GM12878 (cell line): ENCODE measurements around the gene SH2B3. TPM values are rescaled to one million over a fixed set of nuclear protein-coding genes. Genes with fewer than 3 reads are reported as not detected.

Experiments
- ATAC-seq: fragments of 200-7000 bp; cut with Tn5 transposase; 3 replicates; pipeline ENCODE4 v1.9.1; 2020; ENCODE audit warnings: mild to moderate bottlenecking, moderate library complexity
- BruUV-seq: library from RNA; stranded (reverse); fragments of 400-500 nt; replicated peaks from 2 replicates; lab custom pipeline; 2021; lab: Mats Ljungman, UMichigan
- CTCF ChIA-PET: fragments of 300-600 bp; sonication (Branson Sonifier 250); formaldehyde crosslinking; extraction: SDS; loops from one replicate; lab custom pipeline; 2021; ENCODE audit warnings: inconsistent platforms; lab: Yijun Ruan, JAX
- POLR2A ChIA-PET: fragments of 350-600 bp; formaldehyde crosslinking; extraction: SDS; loops from one replicate; lab custom pipeline; 2021; ENCODE audit warnings: inconsistent platforms; lab: Charles Lee
- RAD21 ChIA-PET: fragments of 300-600 bp; sonication (Branson Sonifier 250); formaldehyde crosslinking; loops from one replicate; lab custom pipeline; 2023; ENCODE audit warnings: antibody characterized with exemption; ENCODE audit not compliant: unreplicated experiment; lab: Charles Lee
- SMC1A ChIA-PET: fragments of 300-600 bp; sonication (Branson Sonifier 250); formaldehyde crosslinking; loops from one replicate; lab custom pipeline; 2023; ENCODE audit not compliant: unreplicated experiment, uncharacterized antibody; lab: Charles Lee
- DNase-seq: peaks from one replicate; pipeline ENCODE4 v3.0.0-alpha.2; 2011; ENCODE audit warnings: low read depth, low spot score
- FAIRE-seq: peaks from 3 replicates; lab custom pipeline; 2011; peaks lifted over from hg19 to GRCh38; lab: Jason Lieb, UNC
- H2AFZ ChIP-seq: 2 replicates; pipeline ENCODE4 v1.6.0; 2011; ENCODE audit warnings: low read depth, low read length, control low read depth; ENCODE audit not compliant: control insufficient read depth
- H3K27ac ChIP-seq: 2 replicates; pipeline ENCODE4 v1.5.1; 2011; ENCODE audit warnings: control low read depth; ENCODE audit not compliant: control insufficient read depth, insufficient read depth
- H3K27me3 ChIP-seq, 2 experiments: replicated peaks in 1 of 2; 2 replicates each; pipeline versions ENCODE4 v1.6.0 to v1.6.1; 2011; ENCODE audit warnings: low read length in 1 of 2; ENCODE audit not compliant: control insufficient read depth in 2 of 2, insufficient read depth in 2 of 2
- H3K36me3 ChIP-seq, 2 experiments: 2 replicates each; pipeline ENCODE4 v1.5.1; 2011; ENCODE audit warnings: low read length in 1 of 2; ENCODE audit not compliant: control insufficient read depth in 2 of 2, insufficient read depth in 2 of 2
- H3K4me1 ChIP-seq: 2 replicates; pipeline ENCODE4 v1.6.1; 2011; ENCODE audit warnings: mild to moderate bottlenecking, low read length, moderate library complexity, mixed read lengths; ENCODE audit not compliant: control insufficient read depth, insufficient read depth
- H3K4me2 ChIP-seq: 2 replicates; pipeline ENCODE4 v1.6.0; 2011; ENCODE audit warnings: control low read depth; ENCODE audit not compliant: control insufficient read depth, insufficient read depth
- H3K4me3 ChIP-seq: fragments of 200-600 bp; sonication (generic); 2 replicates; pipeline ENCODE4 v1.5.1; 2016
- H3K79me2 ChIP-seq: 2 replicates; pipeline ENCODE4 v1.6.0; 2011; ENCODE audit warnings: low read length; ENCODE audit not compliant: control insufficient read depth, insufficient read depth
- H3K9ac ChIP-seq: 2 replicates; pipeline ENCODE4 v1.8.0; 2011; ENCODE audit warnings: low read length, control low read depth, mixed read lengths; ENCODE audit not compliant: control insufficient read depth, insufficient read depth
- H3K9me3 ChIP-seq: replicated peaks from 3 replicates; pipeline ENCODE4 v1.5.1; 2011; ENCODE audit warnings: mild to moderate bottlenecking, low read length; ENCODE audit not compliant: control insufficient read depth, insufficient read depth
- H4K20me1 ChIP-seq: 2 replicates; pipeline ENCODE4 v1.6.0; 2011; ENCODE audit not compliant: control insufficient read depth, insufficient read depth
- ATF7 ChIP-seq: fragments of 450-650 bp; IDR thresholded peaks from 2 replicates; pipeline ENCODE4 v1.6.1; 2016; ENCODE audit warnings: low read depth, mild to moderate bottlenecking
- BACH1 ChIP-seq: fragments of 450-650 bp; IDR thresholded peaks from 2 replicates; pipeline ENCODE4 v1.6.1; 2017; ENCODE audit warnings: mild to moderate bottlenecking, borderline replicate concordance
- BRCA1 ChIP-seq: IDR thresholded peaks from 2 replicates; pipeline ENCODE4 v1.6.1; 2011; ENCODE audit warnings: low read depth, low read length, improper control_type of control experiment
- EGR1 ChIP-seq, 2 experiments: IDR thresholded peaks; 1 replicate in 1 of 2; 2 replicates in 1 of 2; pipeline ENCODE4 v1.6.1; 2011 to 2012; ENCODE audit warnings: low read depth in 2 of 2, low read length in 2 of 2, borderline replicate concordance in 1 of 2, mild to moderate bottlenecking in 1 of 2, moderate library complexity in 1 of 2
- FOXK2 ChIP-seq: fragments of 450-650 bp; IDR thresholded peaks from 2 replicates; pipeline ENCODE4 v1.6.1; 2017; ENCODE audit warnings: mild to moderate bottlenecking, moderate library complexity
- JUNB ChIP-seq: IDR thresholded peaks from 2 replicates; pipeline ENCODE4 v1.6.1; 2016; ENCODE audit warnings: antibody characterized with exemption, mild to moderate bottlenecking
- MXI1 ChIP-seq: fragments of 150-350 bp; IDR thresholded peaks from 2 replicates; pipeline ENCODE4 v1.6.1; 2011; ENCODE audit warnings: low read depth, mild to moderate bottlenecking, inconsistent platforms, low read length, improper control_type of control experiment
- NR2C1 ChIP-seq: fragments of 450-650 bp; IDR thresholded peaks from 2 replicates; pipeline ENCODE4 v1.6.1; 2017; ENCODE audit warnings: antibody characterized with exemption, mild to moderate bottlenecking, moderate library complexity
- RAD51 ChIP-seq: fragments of 450-650 bp; IDR thresholded peaks from 2 replicates; pipeline ENCODE4 v1.6.1; 2016; ENCODE audit warnings: moderate library complexity, mild to moderate bottlenecking, inconsistent platforms
- TAF1 ChIP-seq: IDR thresholded peaks from 2 replicates; pipeline ENCODE4 v1.6.1; 2011; ENCODE audit warnings: mild to moderate bottlenecking, low read depth, low read length, borderline replicate concordance
- TBL1XR1 ChIP-seq: IDR thresholded peaks from 2 replicates; pipeline ENCODE4 v1.6.1; 2012; ENCODE audit warnings: low read depth, low read length, improper control_type of control experiment
- YBX1 ChIP-seq: fragments of 450-650 bp; IDR thresholded peaks from 2 replicates; pipeline ENCODE4 v1.6.1; 2016; ENCODE audit warnings: antibody characterized with exemption
- ZNF217 ChIP-seq: fragments of 450-650 bp; IDR thresholded peaks from 2 replicates; pipeline ENCODE4 v1.6.1; 2017; ENCODE audit warnings: antibody characterized with exemption, mild to moderate bottlenecking
- WGBS: methylation state at CpG from one replicate; pipeline ENCODE4 v1.1.6; 2016; ENCODE audit warnings: low lambda C conversion rate; ENCODE audit not compliant: insufficient replicate concordance, insufficient coverage; ENCODE audit errors: missing lambda C conversion rate; 5-methylcytosine and 5-hydroxymethylcytosine counted together
- in situ Hi-C: fragments of 300-500 bp; cut with MboI; formaldehyde crosslinking; loops from 9 replicates; pipeline ENCODE4 v1.14.3; 2018; ENCODE audit warnings: mixed read lengths
- intact Hi-C: fragments of 100-400 bp; cut with micrococcal nuclease; formaldehyde crosslinking; loops from one replicate; pipeline ENCODE4 v1.14.2; 2022; ENCODE audit not compliant: unreplicated experiment
- polyA plus RNA-seq, 11 experiments: library from polyadenylated mRNA; depleted of rRNA in 4 of 11; unstranded in 6 of 11; stranded (reverse) in 5 of 11; fragments of >200 nt; fragmentation: Nextera tagmentation in 4 of 11; fragmentation: Illumina TruSeq in 1 of 11; extraction: Ambion mirVana in 4 of 11; extraction: Trizol in 1 of 11; gene quantifications; 1 replicate in 1 of 11; 2 replicates in 10 of 11; pipeline versions ENCODE4 v1.2.1 to v1.2.3, GENCODE V29; 2011 to 2016; ENCODE audit warnings: inconsistent platforms in 2 of 11, missing spikeins in 2 of 11, low read depth in 1 of 11
- total RNA-seq, 4 experiments: library from RNA; depleted of rRNA in 3 of 4; stranded (reverse); fragments of >200 nt in 3 of 4; fragmentation: Illumina TruSeq in 1 of 4; extraction: Trizol in 1 of 4; gene quantifications; 2 replicates each; pipeline versions ENCODE4 v1.2.1 to v1.2.3, GENCODE V29; 2013 to 2021
- TF ChIP-seq, protein P1 (sequence below): fragments of 450-650 bp; formaldehyde crosslinking; IDR thresholded peaks from 2 replicates; pipeline ENCODE4 v1.5.0; 2022; ENCODE audit warnings: mild to moderate bottlenecking, missing genetic modification characterization
- TF ChIP-seq, protein P2 (sequence below): IDR thresholded peaks from 2 replicates; pipeline ENCODE4 v1.6.1; 2012; ENCODE audit warnings: improper control_type of control experiment, low read depth, low read length; ENCODE audit not compliant: insufficient replicate concordance

The SH2B3 gene
- total and polyA plus RNA-seq, 10 of the 15 experiments (the other 5 are each of a cell fraction or from before 2014, with no cell fraction given): 5.8 to 46.4 (median 23.3) TPM

DNA sequence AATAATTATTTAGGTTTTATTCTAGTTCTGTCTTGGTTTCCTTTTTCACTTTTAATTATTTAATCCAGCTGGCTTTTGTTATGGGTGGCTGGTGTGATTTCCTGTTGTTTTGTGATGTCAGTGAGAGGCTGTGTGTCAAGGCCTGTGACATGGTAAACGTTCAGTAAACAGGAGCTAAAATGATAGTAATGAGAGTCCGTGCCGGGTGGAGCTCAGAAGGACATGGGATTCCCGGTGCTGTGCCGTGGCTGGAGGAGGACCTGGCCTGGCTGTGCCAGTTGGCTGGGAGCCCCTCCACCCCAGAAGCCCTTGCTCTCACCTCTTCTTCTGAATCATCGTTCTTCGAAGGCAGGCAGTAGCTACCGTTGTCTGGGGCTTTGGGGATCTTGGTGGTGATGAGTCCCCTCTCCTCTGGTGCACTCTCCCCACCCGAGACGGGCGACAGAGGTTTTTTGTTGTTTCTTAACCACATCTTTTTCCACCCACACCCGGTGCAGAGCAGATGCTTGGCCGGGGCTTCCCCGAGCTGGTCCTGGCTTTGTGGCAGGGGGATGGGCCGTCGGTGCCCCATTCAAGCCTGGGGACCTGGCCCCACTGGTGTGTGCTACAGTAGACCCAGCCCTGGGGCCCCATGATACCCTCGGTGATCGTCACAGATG lies 29.1 kb downstream of the SH2B3 start:
- Histone ChIP-seq H4K20me1 (no peaks in the 10 kb centered on the region; the same call in 1 of the 2 replicates), H3K9me3 (no peaks in the 10 kb centered on the region), H3K79me2 (peaks cover 93% of the 10 kb centered on the region), H3K4me2 (peak overlapping the region; percentile 80), H3K4me3 (peak overlapping the region; percentile 65), H3K9ac (peak overlapping the region; percentile 64), H3K4me1 (peaks cover 91% of the 10 kb centered on the region), H2AFZ (peak overlapping the region; percentile 28; the same call in 1 of the 2 replicates), H3K27ac (peak overlapping the region; percentile 95), H3K27me3 (no peaks in the 10 kb centered on the region), H3K36me3 (peaks cover 1 to 15% of the 10 kb centered on the region in 2 experiments; a peak in 3 of 4 replicates)
- in situ Hi-C loops: loop anchor here (25.0 kb wide), 1 partner anchor 1777 kb away; the partner anchor contains the start of gene TPCN1
- POLR2A ChIA-PET: interaction anchor here (0.9 to 12.0 kb wide), 7 partner anchors 10 to 28 kb away, joined by 3 to 188 read pairs (median 5); partner anchors contain the start of gene SH2B3
- RAD21 ChIA-PET: interaction anchor here (1.4 to 22.6 kb wide), 4 partner anchors 9 to 30 kb away, joined by 4 to 804 read pairs (median 73); partner anchors contain the start of gene SH2B3
- FAIRE-seq (peak; percentile 83), ATAC-seq (peak; percentile 72), DNase-seq (peak; percentile 84)
- CTCF ChIA-PET: interaction anchor here (0.8 to 3.5 kb wide), 9 partner anchors 10 to 37 kb away, joined by 3 to 59 read pairs (median 22); no protein-coding TSS in a partner anchor
- SMC1A ChIA-PET: interaction anchor here (0.6 to 3.5 kb wide), 11 partner anchors 10 to 332 kb away, joined by 3 to 86 read pairs (median 20); no protein-coding TSS in a partner anchor
- under 1% methylated on average over 18 of the region's 18 CpGs for WGBS
- TSS peak; percentile 66 for BruUV-seq
- intact Hi-C loops: loop anchor here (1.0 kb wide), 1 partner anchor 9 kb away; no protein-coding TSS in a partner anchor
- 0 out of 2 replicates have a peak, but pooled peaks have one; percentile 32 for TF ChIP-seq TAF1
- peak; percentile 90 for TF ChIP-seq BACH1
- TF ChIP-seq, protein P1, sequence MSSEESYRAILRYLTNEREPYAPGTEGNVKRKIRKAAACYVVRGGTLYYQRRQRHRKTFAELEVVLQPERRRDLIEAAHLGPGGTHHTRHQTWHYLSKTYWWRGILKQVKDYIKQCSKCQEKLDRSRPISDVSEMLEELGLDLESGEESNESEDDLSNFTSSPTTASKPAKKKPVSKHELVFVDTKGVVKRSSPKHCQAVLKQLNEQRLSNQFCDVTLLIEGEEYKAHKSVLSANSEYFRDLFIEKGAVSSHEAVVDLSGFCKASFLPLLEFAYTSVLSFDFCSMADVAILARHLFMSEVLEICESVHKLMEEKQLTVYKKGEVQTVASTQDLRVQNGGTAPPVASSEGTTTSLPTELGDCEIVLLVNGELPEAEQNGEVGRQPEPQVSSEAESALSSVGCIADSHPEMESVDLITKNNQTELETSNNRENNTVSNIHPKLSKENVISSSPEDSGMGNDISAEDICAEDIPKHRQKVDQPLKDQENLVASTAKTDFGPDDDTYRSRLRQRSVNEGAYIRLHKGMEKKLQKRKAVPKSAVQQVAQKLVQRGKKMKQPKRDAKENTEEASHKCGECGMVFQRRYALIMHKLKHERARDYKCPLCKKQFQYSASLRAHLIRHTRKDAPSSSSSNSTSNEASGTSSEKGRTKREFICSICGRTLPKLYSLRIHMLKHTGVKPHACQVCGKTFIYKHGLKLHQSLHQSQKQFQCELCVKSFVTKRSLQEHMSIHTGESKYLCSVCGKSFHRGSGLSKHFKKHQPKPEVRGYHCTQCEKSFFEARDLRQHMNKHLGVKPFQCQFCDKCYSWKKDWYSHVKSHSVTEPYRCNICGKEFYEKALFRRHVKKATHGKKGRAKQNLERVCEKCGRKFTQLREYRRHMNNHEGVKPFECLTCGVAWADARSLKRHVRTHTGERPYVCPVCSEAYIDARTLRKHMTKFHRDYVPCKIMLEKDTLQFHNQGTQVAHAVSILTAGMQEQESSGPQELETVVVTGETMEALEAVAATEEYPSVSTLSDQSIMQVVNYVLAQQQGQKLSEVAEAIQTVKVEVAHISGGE (CRISPR knock-in tag): no peak
- TF ChIP-seq FOXK2: no peak
- TF ChIP-seq MXI1: no peak; the same call in 1 of the 2 replicates
- TF ChIP-seq TBL1XR1: peak; percentile 92
- no peak for TF ChIP-seq BRCA1
- peak; percentile 15; the same call in 1 of the 2 replicates for TF ChIP-seq ZNF217
- peak in 1 of 2 experiments; percentile 68; a peak in 2 of 3 replicates for TF ChIP-seq EGR1 (IDR thresholded peaks at IDR 0.05; ENCODE audit: borderline replicate concordance in 1 of 2, low read depth in 2 of 2, low read length in 2 of 2)
- TF ChIP-seq, protein P2, sequence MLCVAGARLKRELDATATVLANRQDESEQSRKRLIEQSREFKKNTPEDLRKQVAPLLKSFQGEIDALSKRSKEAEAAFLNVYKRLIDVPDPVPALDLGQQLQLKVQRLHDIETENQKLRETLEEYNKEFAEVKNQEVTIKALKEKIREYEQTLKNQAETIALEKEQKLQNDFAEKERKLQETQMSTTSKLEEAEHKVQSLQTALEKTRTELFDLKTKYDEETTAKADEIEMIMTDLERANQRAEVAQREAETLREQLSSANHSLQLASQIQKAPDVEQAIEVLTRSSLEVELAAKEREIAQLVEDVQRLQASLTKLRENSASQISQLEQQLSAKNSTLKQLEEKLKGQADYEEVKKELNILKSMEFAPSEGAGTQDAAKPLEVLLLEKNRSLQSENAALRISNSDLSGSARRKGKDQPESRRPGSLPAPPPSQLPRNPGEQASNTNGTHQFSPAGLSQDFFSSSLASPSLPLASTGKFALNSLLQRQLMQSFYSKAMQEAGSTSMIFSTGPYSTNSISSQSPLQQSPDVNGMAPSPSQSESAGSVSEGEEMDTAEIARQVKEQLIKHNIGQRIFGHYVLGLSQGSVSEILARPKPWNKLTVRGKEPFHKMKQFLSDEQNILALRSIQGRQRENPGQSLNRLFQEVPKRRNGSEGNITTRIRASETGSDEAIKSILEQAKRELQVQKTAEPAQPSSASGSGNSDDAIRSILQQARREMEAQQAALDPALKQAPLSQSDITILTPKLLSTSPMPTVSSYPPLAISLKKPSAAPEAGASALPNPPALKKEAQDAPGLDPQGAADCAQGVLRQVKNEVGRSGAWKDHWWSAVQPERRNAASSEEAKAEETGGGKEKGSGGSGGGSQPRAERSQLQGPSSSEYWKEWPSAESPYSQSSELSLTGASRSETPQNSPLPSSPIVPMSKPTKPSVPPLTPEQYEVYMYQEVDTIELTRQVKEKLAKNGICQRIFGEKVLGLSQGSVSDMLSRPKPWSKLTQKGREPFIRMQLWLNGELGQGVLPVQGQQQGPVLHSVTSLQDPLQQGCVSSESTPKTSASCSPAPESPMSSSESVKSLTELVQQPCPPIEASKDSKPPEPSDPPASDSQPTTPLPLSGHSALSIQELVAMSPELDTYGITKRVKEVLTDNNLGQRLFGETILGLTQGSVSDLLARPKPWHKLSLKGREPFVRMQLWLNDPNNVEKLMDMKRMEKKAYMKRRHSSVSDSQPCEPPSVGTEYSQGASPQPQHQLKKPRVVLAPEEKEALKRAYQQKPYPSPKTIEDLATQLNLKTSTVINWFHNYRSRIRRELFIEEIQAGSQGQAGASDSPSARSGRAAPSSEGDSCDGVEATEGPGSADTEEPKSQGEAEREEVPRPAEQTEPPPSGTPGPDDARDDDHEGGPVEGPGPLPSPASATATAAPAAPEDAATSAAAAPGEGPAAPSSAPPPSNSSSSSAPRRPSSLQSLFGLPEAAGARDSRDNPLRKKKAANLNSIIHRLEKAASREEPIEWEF: no peak
- peak; percentile 73; the same call in 1 of the 2 replicates for TF ChIP-seq ATF7
- no peak for TF ChIP-seq RAD51
- no peak for TF ChIP-seq NR2C1
- TF ChIP-seq JUNB: peak; percentile 84
- TF ChIP-seq YBX1: no peak
